Measurements from ENCODE around the gene HPSE.
"Not testable (repeated sequence)": the region's sequence is repeated elsewhere in the genome, so short reads cannot be mapped to it uniquely, and the experiment has no call there.

The HPSE gene

GRCh38 chr4:83285055-83285407 lies 49.6 kb downstream of the HPSE start:
- TF ChIP-seq CTCF (IDR thresholded peaks at IDR 0.05; ENCODE audit: low read depth, low read length): no peak
- DNase-seq (ENCODE audit: low read depth, low spot score): peak; percentile 62
- peak overlapping the region; percentile 55 for H3K4me3 ChIP-seq (ENCODE audit: low read depth, low read length)
- in situ Hi-C loops (cut with HindIII; ENCODE audit: low sequenced_read_pairs): no loop called here

- peak; percentile 96 for DNase-seq (ENCODE audit: low read depth, low spot score)
- no peak for TF ChIP-seq CTCF (IDR thresholded peaks at IDR 0.05; ENCODE audit: low read depth, low read length)
- H3K4me3 ChIP-seq (ENCODE audit: low read depth, low read length): peak within 1 kb of the TSS; percentile 55
- in situ Hi-C loops (cut with HindIII; ENCODE audit: low sequenced_read_pairs): no loop called here
Observed at GRCh38 chr4:83284193-83285054, 50.2 kb downstream of the HPSE start, which contains the start of gene COQ2. Gene COQ2, minus strand, starts transcription at chr4:83284798. Its CDS starts 34 bp downstream, at chr4:83284764.

GRCh38 chr4:83283181-83283580 lies 51.5 kb downstream of the HPSE start:
- H3K4me3 ChIP-seq (ENCODE audit: low read depth, low read length): no peak overlapping the region
- TF ChIP-seq CTCF (IDR thresholded peaks at IDR 0.05; ENCODE audit: low read depth, low read length): no peak
- DNase-seq (ENCODE audit: low read depth, low spot score): no peak
- in situ Hi-C loops (cut with HindIII; ENCODE audit: low sequenced_read_pairs): no loop called here

GRCh38 chr4:83282049-83282535 lies 52.6 kb downstream of the HPSE start:
- DNase-seq (ENCODE audit: low read depth, low spot score): peak; percentile 71
- in situ Hi-C loops (cut with HindIII; ENCODE audit: low sequenced_read_pairs): no loop called here
- peak; percentile 72 for TF ChIP-seq CTCF (IDR thresholded peaks at IDR 0.05; ENCODE audit: low read depth, low read length)
- H3K4me3 ChIP-seq (ENCODE audit: low read depth, low read length): no peak overlapping the region

DNA sequence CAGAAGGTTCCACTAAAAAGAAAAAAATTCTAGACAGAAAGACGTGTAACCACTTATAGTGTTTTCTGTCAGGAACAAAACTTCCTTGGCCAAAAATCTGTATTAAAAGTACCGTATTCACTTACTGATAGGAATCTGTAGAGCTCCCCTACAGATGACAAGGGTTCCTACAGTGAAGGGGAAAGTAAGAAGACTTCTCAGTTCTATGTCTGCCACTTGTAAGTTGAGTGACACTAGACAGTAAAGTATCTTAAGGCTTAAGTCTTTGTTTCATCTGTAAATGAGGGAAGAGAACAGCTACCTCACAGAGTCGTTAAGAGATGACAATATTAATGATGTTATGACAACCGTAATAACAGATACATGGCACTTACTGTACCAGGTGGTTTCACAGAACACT lies 53.3 kb downstream of the HPSE start:
- in situ Hi-C loops (cut with HindIII; ENCODE audit: low sequenced_read_pairs): no loop called here
- no peak overlapping the region for H3K4me3 ChIP-seq (ENCODE audit: low read depth, low read length)
- DNase-seq (ENCODE audit: low read depth, low spot score): no peak
- no peak for TF ChIP-seq CTCF (IDR thresholded peaks at IDR 0.05; ENCODE audit: low read depth, low read length)

DNA sequence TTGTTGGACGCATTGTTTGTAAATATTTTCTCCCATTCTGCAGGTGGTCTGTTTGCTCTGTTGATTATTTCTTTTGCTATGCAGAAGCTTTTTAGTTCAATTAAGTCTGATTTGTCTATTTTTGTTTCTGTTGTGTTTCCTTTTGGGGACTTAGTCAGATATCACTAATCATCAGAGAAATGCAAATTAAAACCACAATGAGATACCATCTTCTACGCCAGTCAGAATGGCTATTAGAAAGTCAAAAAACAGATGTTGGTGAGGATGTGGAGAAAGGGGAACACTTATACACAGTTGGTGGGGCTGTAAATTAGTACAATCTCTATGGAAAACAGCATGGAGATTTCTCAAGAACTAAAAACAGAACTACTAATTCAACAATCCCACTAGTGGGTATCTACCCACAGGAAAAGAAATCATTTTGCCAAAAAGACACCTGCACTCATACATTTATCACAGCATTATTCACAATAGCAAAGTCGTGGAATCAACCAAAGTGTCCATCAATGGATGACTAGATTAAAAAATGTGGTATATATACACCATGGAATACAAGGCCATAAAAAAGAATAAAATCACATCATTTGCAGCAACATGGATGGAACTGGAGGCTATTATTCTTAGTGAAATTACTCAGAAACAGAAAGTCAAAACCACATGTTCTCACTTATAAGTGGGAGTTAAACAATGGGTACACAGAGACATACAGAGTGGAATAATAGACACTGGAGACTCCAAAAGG lies 58.2 kb downstream of the HPSE start:
- TF ChIP-seq CTCF (IDR thresholded peaks at IDR 0.05; ENCODE audit: low read depth, low read length): no peak
- no peak for DNase-seq (ENCODE audit: low read depth, low spot score)
- H3K4me3 ChIP-seq (ENCODE audit: low read depth, low read length): no peak overlapping the region
- in situ Hi-C loops (cut with HindIII; ENCODE audit: low sequenced_read_pairs): no loop called here

DNA sequence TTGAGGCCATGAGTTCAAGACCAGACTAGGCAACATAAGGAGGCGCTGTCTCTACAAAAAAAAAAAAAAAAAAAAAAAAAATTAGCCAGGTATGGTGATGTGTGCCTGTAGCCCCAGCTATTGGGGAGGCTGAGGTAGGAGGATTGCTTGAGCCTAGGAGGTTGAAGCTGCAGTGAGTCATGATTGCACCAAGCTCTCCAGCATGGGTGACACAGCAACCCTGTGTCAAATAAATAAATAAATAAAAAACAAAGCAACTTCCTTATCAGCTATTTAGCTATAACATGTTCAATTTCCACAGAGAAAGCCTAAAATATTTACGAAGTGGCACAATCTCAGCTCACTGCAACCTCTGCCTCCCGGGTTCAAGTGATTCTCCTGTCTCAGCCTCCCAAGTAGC lies 60.7 kb downstream of the HPSE start:
- DNase-seq (ENCODE audit: low read depth, low spot score): not testable (repeated sequence)

More for the DNA sequence above, 60.7 kb downstream of the HPSE start:
- H3K4me3 ChIP-seq (ENCODE audit: low read depth, low read length); in situ Hi-C loops (cut with HindIII; ENCODE audit: low sequenced_read_pairs): not testable (repeated sequence)

Data from astrocyte of the spinal cord (primary cell).